Stimulated activated naive CD8-positive, alpha-beta T cell treated with anti-CD3 and anti-CD28 coated beads, Interleukin-15, Interleukin-2, amounts not matched to agents 100 U/mL and 50 U/mL, for 24 hours (primary cell): ENCODE data around the gene OR1I1.
A peak's percentile ranks its signal among the peaks of the same experiment; 100 is the strongest.

Experiments
- ATAC-seq: fragments of 150-1000 bp; cut with Tn5 transposase; one replicate; pipeline ENCODE4 v1.10.0; 2021
- DNase-seq: peaks from one replicate; pipeline ENCODE4 v3.0.0; 2021

OR1I1 gene

GRCh38 chr19:15118789-15119494, 36.9 kb downstream of the OR1I1 start:
- ATAC-seq (no peak), DNase-seq (no peak)

GRCh38 chr19:15120135-15121026, 38.4 kb downstream of the OR1I1 start:
- ATAC-seq (no peak), DNase-seq (no peak)

GRCh38 chr19:15122331-15123030, 40.5 kb downstream of the OR1I1 start:
- ATAC-seq (no peak), DNase-seq (no peak)

GRCh38 chr19:15123031-15123890, 41.2 kb downstream of the OR1I1 start:
- DNase-seq: no peak
- ATAC-seq: no peak

- ATAC-seq: no peak
- DNase-seq: no peak
These were observed 41.9 kb downstream of the OR1I1 start for GRCh38 chr19:15123900-15124299.

- ATAC-seq (peak; percentile 0), DNase-seq (no peak)
These were observed 42.7 kb downstream of the OR1I1 start for GRCh38 chr19:15124572-15125231.

- ATAC-seq (peak; percentile 94), DNase-seq (peak; percentile 99)
These were observed 43.4 kb downstream of the OR1I1 start for GRCh38 chr19:15125232-15126067.

- no peak for DNase-seq
- no peak for ATAC-seq
These were observed 44.3 kb downstream of the OR1I1 start for GRCh38 chr19:15126131-15126910.

- no peak for ATAC-seq
- DNase-seq: no peak
These were observed 46.3 kb downstream of the OR1I1 start for GRCh38 chr19:15128162-15128770.

- ATAC-seq (no peak), DNase-seq (peak; percentile 48)
These were observed 48.0 kb downstream of the OR1I1 start for GRCh38 chr19:15129856-15130585.

GRCh38 chr19:15136234-15136954, 54.4 kb downstream of the OR1I1 start:
- ATAC-seq (peak; percentile 61), DNase-seq (no peak)

GRCh38 chr19:15137777-15138176, 55.8 kb downstream of the OR1I1 start:
- DNase-seq: no peak

GRCh38 chr19:15138427-15138826, 56.4 kb downstream of the OR1I1 start:
- no peak for DNase-seq
- ATAC-seq: no peak

More at GRCh38 chr19:15137777-15138176, 55.8 kb downstream of the OR1I1 start:
- ATAC-seq: no peak

GRCh38 chr19:15141143-15141542, 59.1 kb downstream of the OR1I1 start:
- ATAC-seq (no peak), DNase-seq (no peak)

- DNase-seq: no peak
- no peak for ATAC-seq
These were observed 60.3 kb downstream of the OR1I1 start for GRCh38 chr19:15142313-15142712.
